ENCODE data around the gene MON2.
"Not testable (repeated sequence)": the region's sequence is repeated elsewhere in the genome, so short reads cannot be mapped to it uniquely, and the experiment has no call there.

MON2 gene, protein sequence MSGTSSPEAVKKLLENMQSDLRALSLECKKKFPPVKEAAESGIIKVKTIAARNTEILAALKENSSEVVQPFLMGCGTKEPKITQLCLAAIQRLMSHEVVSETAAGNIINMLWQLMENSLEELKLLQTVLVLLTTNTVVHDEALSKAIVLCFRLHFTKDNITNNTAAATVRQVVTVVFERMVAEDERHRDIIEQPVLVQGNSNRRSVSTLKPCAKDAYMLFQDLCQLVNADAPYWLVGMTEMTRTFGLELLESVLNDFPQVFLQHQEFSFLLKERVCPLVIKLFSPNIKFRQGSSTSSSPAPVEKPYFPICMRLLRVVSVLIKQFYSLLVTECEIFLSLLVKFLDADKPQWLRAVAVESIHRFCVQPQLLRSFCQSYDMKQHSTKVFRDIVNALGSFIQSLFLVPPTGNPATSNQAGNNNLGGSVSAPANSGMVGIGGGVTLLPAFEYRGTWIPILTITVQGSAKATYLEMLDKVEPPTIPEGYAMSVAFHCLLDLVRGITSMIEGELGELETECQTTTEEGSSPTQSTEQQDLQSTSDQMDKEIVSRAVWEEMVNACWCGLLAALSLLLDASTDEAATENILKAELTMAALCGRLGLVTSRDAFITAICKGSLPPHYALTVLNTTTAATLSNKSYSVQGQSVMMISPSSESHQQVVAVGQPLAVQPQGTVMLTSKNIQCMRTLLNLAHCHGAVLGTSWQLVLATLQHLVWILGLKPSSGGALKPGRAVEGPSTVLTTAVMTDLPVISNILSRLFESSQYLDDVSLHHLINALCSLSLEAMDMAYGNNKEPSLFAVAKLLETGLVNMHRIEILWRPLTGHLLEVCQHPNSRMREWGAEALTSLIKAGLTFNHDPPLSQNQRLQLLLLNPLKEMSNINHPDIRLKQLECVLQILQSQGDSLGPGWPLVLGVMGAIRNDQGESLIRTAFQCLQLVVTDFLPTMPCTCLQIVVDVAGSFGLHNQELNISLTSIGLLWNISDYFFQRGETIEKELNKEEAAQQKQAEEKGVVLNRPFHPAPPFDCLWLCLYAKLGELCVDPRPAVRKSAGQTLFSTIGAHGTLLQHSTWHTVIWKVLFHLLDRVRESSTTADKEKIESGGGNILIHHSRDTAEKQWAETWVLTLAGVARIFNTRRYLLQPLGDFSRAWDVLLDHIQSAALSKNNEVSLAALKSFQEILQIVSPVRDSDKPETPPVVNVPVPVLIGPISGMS (N-terminal part only)

DNA sequence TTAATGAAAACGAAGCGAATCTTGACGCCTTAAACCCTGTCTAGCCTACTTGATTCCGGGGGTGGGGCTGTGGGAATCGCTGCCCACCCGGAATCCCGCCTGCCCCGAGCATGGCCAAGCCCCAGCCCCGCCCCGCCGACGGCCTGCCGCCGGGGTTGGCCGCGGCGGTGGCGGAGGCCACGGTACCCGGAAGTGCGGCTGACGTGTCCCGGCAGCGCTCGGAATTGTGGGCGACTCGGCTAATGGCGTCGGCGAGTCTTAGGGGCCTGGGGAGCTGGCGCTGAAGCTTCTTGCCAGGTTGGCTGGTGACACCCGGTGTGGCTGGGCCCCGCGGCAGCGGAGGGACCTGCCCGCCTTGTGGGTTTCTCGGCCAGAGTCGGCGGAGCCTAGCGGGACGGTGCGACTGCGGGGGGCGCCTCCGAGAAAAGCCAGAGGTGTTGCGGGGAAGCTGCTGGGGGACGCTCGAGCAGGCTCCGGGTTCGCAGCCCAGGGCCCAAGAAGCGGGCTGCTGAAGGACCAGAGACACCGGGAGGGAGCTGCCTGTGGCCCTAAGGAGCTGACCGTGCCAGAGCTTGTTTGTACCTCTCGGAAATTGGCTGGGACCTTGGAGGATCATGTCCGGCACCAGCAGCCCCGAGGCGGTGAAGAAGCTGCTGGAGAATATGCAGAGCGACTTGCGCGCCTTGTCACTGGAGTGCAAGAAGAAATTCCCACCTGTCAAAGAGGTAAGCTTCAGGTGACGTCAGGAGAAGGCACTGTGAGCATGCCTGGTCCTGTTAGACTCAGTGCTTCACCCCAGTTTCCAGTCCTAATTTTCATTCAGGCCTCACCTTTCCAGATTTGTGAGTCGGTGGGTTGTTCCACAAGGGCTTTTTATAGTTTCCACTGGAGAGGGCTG lies at the start of gene MON2:
MON2 (plus strand) TSS at position 233 of the 898 bp plus-strand sequence; CDS start at position 615, 382 bp downstream.
- DNase-seq (ENCODE audit: low spot score): peak; percentile 97

DNA sequence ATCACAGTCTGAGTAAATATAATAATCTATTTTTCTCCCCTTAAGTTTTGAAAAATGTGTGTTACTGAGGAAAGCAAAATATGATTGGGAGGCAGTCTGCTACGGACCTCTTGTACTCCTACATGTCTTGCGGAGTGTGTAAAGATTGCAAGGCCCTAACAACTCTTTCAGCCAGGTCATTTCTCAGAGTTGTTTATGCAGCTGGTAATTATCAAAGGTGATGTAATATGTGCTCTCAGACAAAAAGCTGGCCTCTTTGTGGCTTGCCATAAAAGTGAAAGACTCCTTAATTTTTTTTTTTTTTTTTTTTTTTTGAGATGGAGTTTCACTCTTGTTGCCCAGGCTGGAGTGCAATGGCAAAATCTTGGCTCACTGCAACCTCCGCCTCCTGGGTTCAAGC lies 40.5 kb upstream of the MON2 start:
- no peak for DNase-seq (ENCODE audit: low spot score)

DNA sequence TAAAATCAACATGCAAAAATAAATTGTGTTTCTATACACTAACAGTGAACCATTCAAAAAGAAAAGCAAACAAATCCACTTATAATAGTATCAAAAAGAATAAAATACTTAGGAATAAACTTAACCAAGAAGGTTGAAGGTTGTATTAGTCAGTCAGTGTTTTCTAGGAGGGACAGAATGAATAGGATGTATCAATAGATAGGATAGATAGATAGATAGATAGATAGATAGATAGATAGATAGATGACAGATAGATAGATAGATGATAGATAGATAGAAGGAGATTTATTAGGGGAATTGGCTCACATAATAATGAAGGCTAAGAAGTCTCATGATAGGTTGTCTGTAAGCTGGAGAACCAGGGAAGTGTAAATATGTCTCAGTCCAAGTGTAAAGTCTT lies 37.2 kb upstream of the MON2 start:
- DNase-seq (ENCODE audit: low spot score): no peak

- no peak for DNase-seq (ENCODE audit: low spot score)
Observed at GRCh38 chr12:62434494-62435302, 31.9 kb upstream of the MON2 start.

GRCh38 chr12:62435303-62436163 lies 31.1 kb upstream of the MON2 start:
- peak; percentile 62 for DNase-seq (ENCODE audit: low spot score)

DNA sequence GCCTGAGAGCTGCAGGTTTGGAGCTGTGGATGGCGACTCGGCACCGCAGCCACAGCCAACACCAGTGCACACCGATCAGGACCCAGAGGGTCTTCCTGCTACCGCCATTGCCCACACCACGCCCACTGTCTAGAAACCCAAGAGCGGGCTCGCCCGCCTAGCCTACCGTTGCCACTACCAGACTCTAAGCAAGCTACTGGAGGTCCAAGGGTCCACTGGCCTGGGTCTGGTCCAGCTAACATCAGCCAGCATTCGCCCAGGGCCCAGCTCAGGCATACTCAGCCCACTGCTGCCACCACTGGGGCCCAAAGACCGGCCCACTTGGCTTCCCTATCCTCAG lies 30.5 kb upstream of the MON2 start:
- DNase-seq (ENCODE audit: low spot score): no peak

- peak; percentile 42 for DNase-seq (ENCODE audit: low spot score)
Observed at GRCh38 chr12:62438098-62438692, 28.4 kb upstream of the MON2 start.

GRCh38 chr12:62446754-62447452 lies 19.7 kb upstream of the MON2 start:
- DNase-seq (ENCODE audit: low spot score): no peak

DNA sequence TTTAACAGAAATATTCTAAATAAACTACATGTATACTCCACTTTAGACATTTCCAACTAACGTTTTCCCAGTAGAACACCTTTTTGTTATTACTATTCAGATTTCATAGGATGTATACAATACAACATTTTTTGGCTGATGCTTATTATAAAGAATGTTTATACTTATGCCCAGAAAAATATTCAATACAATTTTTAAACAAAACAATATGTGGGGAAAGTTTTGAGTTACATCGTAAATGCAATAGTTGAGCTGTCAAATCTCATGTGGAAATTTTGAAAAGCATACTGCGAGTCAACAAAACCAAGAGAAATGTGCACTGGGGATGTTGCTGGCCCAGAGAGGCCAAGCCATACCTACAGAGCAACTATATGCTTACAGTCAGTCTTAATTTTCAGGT lies 18.2 kb upstream of the MON2 start:
- no peak for DNase-seq (ENCODE audit: low spot score)

- DNase-seq (ENCODE audit: low spot score): not testable (repeated sequence)
Observed at GRCh38 chr12:62455429-62455828, 11.2 kb upstream of the MON2 start.

GRCh38 chr12:62458626-62459025 lies 8.0 kb upstream of the MON2 start:
- no peak for DNase-seq (ENCODE audit: low spot score)

GRCh38 chr12:62459976-62460375 lies 6.7 kb upstream of the MON2 start:
- DNase-seq (ENCODE audit: low spot score): no peak

DNA sequence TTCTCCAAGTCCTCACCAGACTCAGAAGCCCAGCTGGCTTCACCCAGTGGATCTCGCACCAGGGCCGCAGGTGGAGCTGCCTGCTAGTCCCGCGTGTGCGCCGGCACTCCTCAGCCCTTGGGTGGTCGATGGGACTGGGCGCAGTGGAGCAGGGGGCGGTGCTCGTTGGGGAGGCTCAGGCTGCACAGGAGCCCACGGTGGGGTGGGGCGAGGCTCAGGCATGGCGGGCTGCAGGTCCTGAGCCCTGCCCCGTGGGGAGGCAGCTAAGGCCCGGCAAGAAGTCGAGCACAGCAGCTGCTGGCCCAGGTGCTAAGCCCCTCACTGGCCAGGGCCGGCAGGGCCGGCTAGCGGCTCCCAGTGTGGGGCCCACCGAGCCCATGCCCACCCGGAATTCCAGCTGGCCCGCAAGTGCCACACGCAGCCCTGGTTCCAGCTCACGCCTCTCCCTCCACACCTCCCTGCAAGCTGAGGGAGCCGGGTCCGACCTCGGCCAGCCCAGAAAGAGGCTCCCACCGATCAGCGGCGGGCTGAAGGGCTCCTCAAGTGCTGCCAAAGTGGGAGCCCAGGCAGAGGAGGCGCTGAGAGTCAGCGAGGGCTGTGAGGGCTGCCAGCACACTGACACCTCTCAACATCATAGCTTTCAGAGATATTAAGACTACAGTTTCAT lies 5.3 kb upstream of the MON2 start:
- not testable (repeated sequence) for DNase-seq (ENCODE audit: low spot score)

DNA sequence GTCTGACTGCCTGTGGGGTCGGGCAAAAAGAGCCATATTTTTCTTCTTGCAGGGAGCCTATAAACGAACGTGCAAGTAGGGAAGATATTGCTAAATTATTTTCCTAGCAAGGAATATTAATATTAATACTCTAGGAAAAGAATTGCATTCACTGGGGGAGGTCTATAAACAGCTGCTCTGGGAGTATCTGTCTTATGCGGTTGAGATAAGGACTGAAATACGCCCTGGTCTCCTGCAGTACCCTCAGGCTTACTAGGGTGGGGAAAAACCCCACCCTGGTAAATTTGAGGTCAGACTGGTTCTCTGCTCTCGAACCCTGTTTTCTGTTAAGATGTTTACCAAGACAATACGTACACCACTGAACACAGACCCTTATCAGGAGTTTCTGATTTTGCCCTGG lies 3.4 kb upstream of the MON2 start:
- not testable (repeated sequence) for DNase-seq (ENCODE audit: low spot score)

DNA sequence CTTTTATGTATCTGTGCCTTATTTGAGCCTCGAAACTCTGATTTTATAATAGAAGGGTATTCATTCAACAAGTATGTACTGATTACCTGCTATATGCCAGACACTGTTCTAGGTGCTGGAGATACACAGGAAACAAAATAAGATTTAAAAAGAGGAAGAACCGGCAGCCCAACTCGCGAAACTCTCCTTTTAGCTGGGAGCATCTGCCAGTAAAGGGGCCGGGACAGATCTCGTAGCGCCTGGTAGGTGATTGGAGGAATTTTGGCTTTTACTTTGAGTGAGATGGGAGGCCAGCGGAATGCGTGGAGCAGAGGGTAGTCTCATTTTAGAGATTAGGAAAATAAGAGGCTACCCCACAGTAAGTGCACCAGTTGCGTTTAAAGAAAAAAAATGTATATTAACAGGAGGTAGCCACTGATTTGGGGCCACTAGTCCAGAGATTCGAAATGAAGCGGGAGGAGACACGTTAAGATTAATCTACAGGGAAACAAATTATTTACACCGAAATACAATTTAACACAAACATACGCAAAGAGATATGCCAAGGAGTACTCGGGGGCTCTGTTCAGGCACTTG lies 520 bp upstream of the MON2 start:
- DNase-seq (ENCODE audit: low spot score): peak; percentile 74

GRCh38 chr12:62468397-62468796 lies 1.8 kb downstream of the MON2 start:
- no peak for DNase-seq (ENCODE audit: low spot score)

DNA sequence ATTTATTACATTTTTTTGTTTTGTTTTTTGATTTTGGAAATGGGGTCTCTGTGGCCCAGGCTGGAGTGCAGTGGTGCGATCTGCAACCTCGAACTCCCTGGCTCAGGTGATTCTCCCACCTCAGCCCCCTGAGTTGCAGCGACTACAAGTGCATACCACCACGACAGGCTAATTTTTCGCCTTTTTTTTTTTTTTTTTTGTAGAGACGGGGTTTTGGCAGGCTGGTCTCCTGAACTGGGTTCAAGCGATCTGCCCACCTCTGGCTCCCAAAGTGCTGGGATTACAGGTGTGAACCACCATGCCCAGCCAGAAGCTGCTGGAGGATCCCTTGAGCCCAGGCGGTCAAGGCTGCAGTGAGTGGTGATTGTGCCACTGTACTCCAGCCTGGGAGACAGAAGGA lies 2.3 kb downstream of the MON2 start:
- no peak for DNase-seq (ENCODE audit: low spot score)

- no peak for DNase-seq (ENCODE audit: low spot score)
Observed at GRCh38 chr12:62469704-62470103, 3.1 kb downstream of the MON2 start.
